Measurements from ENCODE around the gene GET3. TPM values are rescaled to one million over a fixed set of nuclear protein-coding genes. Genes with fewer than 3 reads are reported as not detected.
A peak's percentile ranks its signal among the peaks of the same experiment; 100 is the strongest.

GET3 gene
- total and polyA plus RNA-seq, 2 of the 13 experiments (the other 11 are each of a cell fraction or from before 2014, with no cell fraction given): 57.7 to 59.4 TPM

DNA sequence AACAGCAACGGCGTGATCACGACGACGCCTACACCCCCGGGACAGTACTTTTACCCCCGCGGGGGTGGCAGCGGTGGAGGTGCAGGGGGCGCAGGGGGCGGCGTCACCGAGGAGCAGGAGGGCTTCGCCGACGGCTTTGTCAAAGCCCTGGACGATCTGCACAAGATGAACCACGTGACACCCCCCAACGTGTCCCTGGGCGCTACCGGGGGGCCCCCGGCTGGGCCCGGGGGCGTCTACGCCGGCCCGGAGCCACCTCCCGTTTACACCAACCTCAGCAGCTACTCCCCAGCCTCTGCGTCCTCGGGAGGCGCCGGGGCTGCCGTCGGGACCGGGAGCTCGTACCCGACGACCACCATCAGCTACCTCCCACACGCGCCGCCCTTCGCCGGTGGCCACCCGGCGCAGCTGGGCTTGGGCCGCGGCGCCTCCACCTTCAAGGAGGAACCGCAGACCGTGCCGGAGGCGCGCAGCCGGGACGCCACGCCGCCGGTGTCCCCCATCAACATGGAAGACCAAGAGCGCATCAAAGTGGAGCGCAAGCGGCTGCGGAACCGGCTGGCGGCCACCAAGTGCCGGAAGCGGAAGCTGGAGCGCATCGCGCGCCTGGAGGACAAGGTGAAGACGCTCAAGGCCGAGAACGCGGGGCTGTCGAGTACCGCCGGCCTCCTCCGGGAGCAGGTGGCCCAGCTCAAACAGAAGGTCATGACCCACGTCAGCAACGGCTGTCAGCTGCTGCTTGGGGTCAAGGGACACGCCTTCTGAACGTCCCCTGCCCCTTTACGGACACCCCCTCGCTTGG, 55.0 kb downstream of the GET3 start (continued):
- no peak for TF ChIP-seq PTBP1 (IDR thresholded peaks at IDR 0.05; ENCODE audit: low read depth, low read length, poor library complexity, severe bottlenecking)
- TF ChIP-seq, protein P1, sequence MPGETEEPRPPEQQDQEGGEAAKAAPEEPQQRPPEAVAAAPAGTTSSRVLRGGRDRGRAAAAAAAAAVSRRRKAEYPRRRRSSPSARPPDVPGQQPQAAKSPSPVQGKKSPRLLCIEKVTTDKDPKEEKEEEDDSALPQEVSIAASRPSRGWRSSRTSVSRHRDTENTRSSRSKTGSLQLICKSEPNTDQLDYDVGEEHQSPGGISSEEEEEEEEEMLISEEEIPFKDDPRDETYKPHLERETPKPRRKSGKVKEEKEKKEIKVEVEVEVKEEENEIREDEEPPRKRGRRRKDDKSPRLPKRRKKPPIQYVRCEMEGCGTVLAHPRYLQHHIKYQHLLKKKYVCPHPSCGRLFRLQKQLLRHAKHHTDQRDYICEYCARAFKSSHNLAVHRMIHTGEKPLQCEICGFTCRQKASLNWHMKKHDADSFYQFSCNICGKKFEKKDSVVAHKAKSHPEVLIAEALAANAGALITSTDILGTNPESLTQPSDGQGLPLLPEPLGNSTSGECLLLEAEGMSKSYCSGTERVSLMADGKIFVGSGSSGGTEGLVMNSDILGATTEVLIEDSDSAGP (CRISPR knock-in tag; IDR thresholded peaks at IDR 0.05; ENCODE audit: borderline replicate concordance): peak; percentile 79
- TF ChIP-seq, protein P2, sequence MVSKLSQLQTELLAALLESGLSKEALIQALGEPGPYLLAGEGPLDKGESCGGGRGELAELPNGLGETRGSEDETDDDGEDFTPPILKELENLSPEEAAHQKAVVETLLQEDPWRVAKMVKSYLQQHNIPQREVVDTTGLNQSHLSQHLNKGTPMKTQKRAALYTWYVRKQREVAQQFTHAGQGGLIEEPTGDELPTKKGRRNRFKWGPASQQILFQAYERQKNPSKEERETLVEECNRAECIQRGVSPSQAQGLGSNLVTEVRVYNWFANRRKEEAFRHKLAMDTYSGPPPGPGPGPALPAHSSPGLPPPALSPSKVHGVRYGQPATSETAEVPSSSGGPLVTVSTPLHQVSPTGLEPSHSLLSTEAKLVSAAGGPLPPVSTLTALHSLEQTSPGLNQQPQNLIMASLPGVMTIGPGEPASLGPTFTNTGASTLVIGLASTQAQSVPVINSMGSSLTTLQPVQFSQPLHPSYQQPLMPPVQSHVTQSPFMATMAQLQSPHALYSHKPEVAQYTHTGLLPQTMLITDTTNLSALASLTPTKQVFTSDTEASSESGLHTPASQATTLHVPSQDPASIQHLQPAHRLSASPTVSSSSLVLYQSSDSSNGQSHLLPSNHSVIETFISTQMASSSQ (IDR thresholded peaks at IDR 0.05; ENCODE audit: low read depth): no peak
- TF ChIP-seq, protein P2 (CRISPR knock-in tag; IDR thresholded peaks at IDR 0.05; ENCODE audit: borderline replicate concordance): peak; percentile 60; the same call in 1 of the 2 replicates
- no peak for TF ChIP-seq HOXA9 (CRISPR knock-in tag; IDR thresholded peaks at IDR 0.05; ENCODE audit: borderline replicate concordance)
- no peak for TF ChIP-seq ZKSCAN5 (CRISPR knock-in tag; IDR thresholded peaks at IDR 0.05)
- TF ChIP-seq ZNF773 (CRISPR knock-in tag; IDR thresholded peaks at IDR 0.05; ENCODE audit: borderline replicate concordance): peak; percentile 45; the same call in 1 of the 2 replicates
- TF ChIP-seq HDAC6 (IDR thresholded peaks at IDR 0.05; ENCODE audit: low read depth, low read length): no peak
- no peak for TF ChIP-seq KLF16 (CRISPR knock-in tag; IDR thresholded peaks at IDR 0.05)
- 0 out of 2 replicates have a peak, but pooled peaks have one; percentile 14 for TF ChIP-seq FOXJ3 (CRISPR knock-in tag; IDR thresholded peaks at IDR 0.05; ENCODE audit: borderline replicate concordance)
- TF ChIP-seq JUND (CRISPR knock-in tag; IDR thresholded peaks at IDR 0.05): no peak
- TF ChIP-seq SP4 (CRISPR knock-in tag; IDR thresholded peaks at IDR 0.05): peak; percentile 65; the same call in 1 of the 2 replicates
- TF ChIP-seq, protein P3, sequence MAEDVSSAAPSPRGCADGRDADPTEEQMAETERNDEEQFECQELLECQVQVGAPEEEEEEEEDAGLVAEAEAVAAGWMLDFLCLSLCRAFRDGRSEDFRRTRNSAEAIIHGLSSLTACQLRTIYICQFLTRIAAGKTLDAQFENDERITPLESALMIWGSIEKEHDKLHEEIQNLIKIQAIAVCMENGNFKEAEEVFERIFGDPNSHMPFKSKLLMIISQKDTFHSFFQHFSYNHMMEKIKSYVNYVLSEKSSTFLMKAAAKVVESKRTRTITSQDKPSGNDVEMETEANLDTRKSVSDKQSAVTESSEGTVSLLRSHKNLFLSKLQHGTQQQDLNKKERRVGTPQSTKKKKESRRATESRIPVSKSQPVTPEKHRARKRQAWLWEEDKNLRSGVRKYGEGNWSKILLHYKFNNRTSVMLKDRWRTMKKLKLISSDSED (CRISPR knock-in tag; IDR thresholded peaks at IDR 0.05): peak; percentile 42; the same call in 1 of the 2 replicates
- TF ChIP-seq, protein P4, sequence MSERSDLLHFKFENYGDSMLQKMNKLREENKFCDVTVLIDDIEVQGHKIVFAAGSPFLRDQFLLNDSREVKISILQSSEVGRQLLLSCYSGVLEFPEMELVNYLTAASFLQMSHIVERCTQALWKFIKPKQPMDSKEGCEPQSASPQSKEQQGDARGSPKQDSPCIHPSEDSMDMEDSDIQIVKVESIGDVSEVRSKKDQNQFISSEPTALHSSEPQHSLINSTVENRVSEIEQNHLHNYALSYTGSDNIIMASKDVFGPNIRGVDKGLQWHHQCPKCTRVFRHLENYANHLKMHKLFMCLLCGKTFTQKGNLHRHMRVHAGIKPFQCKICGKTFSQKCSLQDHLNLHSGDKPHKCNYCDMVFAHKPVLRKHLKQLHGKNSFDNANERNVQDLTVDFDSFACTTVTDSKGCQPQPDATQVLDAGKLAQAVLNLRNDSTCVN (CRISPR knock-in tag; IDR thresholded peaks at IDR 0.05; ENCODE audit: borderline replicate concordance): peak; percentile 46; the same call in 1 of the 2 replicates
- no peak for TF ChIP-seq CBX5 (CRISPR knock-in tag; IDR thresholded peaks at IDR 0.05; ENCODE audit: borderline replicate concordance)
- TF ChIP-seq ZNF777 (CRISPR knock-in tag; IDR thresholded peaks at IDR 0.05): peak; percentile 99

Data from HepG2 (cell line).